HG02943 (cell line): Measurements from ENCODE around the gene LPAR2.
"Not testable (repeated sequence)": the region's sequence is repeated elsewhere in the genome, so short reads cannot be mapped to it uniquely, and the experiment has no call there.

Experiments
- ATAC-seq: cut with Tn5 transposase; IDR thresholded peaks from one replicate; pipeline ENCODE4 v1.9.1; 2021; ENCODE audit warnings: mild to moderate bottlenecking, low read depth, moderate library complexity; ENCODE audit not compliant: unreplicated experiment

Gene LPAR2

GRCh38 chr19:19627621-19628500 lies at the start of gene LPAR2:
Gene LPAR2 (minus strand): TSS chr19:19628220. CDS start chr19:19627275, 945 bp downstream.
- no peak for ATAC-seq

DNA sequence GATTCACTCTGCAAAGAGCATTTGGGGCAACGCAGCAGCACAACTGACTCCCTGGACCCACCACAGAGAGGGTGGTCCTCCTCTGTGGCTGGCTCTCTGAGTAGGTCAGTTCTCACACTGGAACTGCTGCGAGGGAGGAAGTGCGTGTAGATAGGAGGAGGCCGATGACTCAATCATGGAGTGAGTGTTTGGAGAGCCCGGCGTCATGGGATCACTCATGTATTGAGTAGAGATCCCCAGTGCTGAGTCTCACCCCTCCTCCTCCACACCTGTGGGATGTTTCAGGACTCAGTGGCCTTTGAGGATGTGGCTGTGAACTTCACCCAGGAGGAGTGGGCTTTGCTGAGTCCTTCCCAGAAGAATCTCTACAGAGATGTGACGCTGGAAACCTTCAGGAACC lies 49.6 kb upstream of the LPAR2 start:
- ATAC-seq = no peak

GRCh38 chr19:19674315-19674714 lies 46.3 kb upstream of the LPAR2 start:
- ATAC-seq = no peak

DNA sequence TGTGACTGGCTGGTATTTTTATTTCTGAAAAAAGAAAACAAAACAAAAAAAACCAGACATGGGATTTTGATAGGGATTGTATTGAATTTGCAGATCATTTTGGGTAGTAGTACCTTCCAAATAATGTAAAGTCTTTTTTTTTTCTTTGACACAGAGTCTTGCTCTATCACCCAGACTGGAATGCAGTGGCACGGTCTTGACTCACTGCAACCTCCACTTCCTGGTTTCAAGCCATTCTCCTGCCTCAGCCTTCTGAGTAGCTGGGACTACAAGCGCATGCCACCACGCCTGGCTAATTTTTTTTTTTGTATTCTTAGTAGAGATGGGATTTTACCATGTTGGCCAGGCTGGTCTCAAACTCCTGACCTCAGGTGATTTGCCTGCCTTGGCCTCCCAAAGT lies 44.8 kb upstream of the LPAR2 start:
- ATAC-seq = no peak

DNA sequence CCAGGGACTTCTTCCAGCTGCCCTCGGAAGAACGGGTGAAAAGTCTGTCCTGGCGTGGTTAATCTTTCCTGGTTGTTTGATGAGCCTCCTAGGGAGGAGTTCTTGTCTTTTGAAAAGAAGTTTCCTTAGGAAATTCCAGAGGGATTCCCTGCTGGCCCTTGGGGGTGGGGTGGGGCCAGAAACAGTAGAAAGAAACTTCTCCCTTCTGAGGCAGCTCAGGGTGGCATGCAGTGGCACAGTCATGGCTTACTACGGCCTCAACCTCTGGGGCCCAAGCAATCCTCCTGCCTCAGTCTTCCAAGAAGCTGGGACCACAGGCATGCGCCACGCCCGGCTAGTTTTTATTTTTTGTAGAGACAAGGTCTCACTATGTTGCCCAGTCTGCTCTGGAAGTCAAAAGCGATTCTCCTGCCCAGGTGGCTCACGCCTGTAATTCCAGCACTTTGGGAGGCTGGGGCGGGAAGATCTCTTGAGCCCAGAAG lies 42.1 kb upstream of the LPAR2 start:
- no peak for ATAC-seq

GRCh38 chr19:19668230-19669012 lies 40.4 kb upstream of the LPAR2 start, which contains the start of gene ZNF101:
Gene ZNF101 (plus strand): TSS chr19:19668839. CDS start chr19:19668964, 125 bp downstream.
- ATAC-seq = peak; percentile 56

- ATAC-seq = not testable (repeated sequence)
Observed at GRCh38 chr19:19665420-19665948, 37.5 kb upstream of the LPAR2 start.

DNA sequence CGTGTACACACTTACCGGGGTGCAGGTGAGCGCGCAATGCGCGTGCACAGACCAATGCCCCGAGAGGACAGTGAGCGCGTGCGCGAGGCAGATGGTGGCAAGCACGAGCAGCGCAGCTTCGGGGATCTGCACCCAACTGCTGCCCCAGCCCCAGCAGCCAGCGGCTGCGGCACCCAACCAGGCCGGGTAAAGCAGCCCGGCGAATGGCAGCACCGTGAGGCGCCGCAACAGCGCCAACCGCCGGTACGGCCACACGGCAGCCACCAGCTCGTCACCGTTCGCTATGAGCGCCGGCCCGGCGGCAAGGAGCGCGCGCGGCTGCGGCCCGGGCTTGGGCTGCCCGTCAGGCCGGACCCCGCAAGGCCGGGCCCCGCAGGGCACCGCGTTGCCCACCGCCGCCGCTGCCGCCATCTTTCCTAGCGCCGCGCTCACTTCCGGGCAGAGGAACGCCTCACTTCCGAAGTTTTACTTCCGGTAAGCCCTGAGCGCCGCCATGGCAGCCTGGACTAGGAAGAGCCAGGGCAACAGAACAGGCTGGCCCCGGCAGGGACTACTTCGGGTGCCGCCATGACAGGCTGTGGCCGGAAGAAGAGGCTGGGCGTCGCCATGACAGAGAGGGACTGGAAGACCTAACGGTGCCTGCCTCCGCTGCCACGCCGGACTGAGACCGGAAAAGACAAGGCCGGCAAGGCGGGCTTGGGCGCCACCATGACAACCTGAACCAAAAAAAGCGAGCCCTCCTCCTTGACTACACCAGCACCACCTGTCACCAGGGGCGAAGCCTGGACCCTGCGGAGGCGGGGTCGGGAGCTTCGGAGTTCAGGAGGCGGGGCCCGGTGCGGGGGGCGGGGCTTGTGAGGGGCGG lies 35.5 kb upstream of the LPAR2 start, which contains the start of gene ATP13A1:
ATP13A1 (minus strand) TSS at position 421 of the 865 bp plus-strand sequence; CDS start at position 411, 10 bp downstream.
- peak; percentile 73 for ATAC-seq

GRCh38 chr19:19662871-19663255 lies 34.8 kb upstream of the LPAR2 start:
- ATAC-seq = no peak

GRCh38 chr19:19662344-19662743 lies 34.3 kb upstream of the LPAR2 start:
- ATAC-seq = no peak

- ATAC-seq = peak; percentile 35
Observed at GRCh38 chr19:19661675-19662251, 33.7 kb upstream of the LPAR2 start.

GRCh38 chr19:19661141-19661674 lies 33.2 kb upstream of the LPAR2 start:
- ATAC-seq = no peak

GRCh38 chr19:19659646-19660245 lies 31.7 kb upstream of the LPAR2 start:
- no peak for ATAC-seq

DNA sequence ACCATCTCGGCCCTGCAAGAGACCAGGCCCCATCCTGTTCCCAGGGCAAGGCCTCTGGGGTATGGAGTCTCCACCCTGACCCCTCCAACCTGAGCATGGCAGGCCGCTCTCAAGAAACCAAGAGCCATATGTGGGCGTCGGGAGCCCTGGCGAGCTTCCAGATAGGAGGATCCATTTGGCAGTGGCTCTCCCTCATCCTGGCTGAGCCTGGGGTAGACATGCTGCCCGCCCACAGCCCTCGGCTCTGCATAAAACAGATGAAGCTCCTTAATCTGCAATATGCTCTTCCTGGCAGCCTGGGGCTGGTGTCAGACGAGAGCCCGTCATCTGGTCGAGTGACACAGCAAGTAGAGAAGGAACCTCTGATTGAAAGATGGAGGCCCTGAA lies 29.4 kb upstream of the LPAR2 start:
- no peak for ATAC-seq

- ATAC-seq = no peak
Observed at GRCh38 chr19:19656451-19657396, 28.7 kb upstream of the LPAR2 start.

GRCh38 chr19:19655641-19656343 lies 27.8 kb upstream of the LPAR2 start:
- ATAC-seq = no peak

- ATAC-seq = no peak
Observed at GRCh38 chr19:19655051-19655594, 27.1 kb upstream of the LPAR2 start.
